Hematopoietic multipotent progenitor cell treated with erythropoietin and hydrocortisone succinate and interleukin-3 and kit ligand, for 8 days (in vitro differentiated cells): ENCODE measurements around the gene FRMD6.
A peak's percentile ranks its signal among the peaks of the same experiment; 100 is the strongest.
"Not testable (repeated sequence)": the region's sequence is repeated elsewhere in the genome, so short reads cannot be mapped to it uniquely, and the experiment has no call there.

Source experiments
- DNase-seq: peaks from one replicate; pipeline ENCODE4 v3.0.0-alpha.2; 2015

FRMD6 gene

GRCh38 chr14:51633298-51633697, 18.4 kb upstream of the FRMD6 start:
- DNase-seq: not testable (repeated sequence)

GRCh38 chr14:51636109-51636508, 15.6 kb upstream of the FRMD6 start:
- DNase-seq: no peak

- no peak for DNase-seq
Observed at GRCh38 chr14:51638071-51638944, 13.4 kb upstream of the FRMD6 start.

GRCh38 chr14:51639668-51640316, 11.9 kb upstream of the FRMD6 start:
- DNase-seq: no peak

- DNase-seq: no peak
Observed at GRCh38 chr14:51643140-51643539, 8.6 kb upstream of the FRMD6 start.

- DNase-seq: no peak
Observed at GRCh38 chr14:51644217-51644933, 7.3 kb upstream of the FRMD6 start.

- DNase-seq: no peak
Observed at GRCh38 chr14:51648296-51648695, 3.4 kb upstream of the FRMD6 start.

- DNase-seq: peak; percentile 3
Observed at GRCh38 chr14:51650716-51651387, 858 bp upstream of the FRMD6 start.

GRCh38 chr14:51652168-51653078, 713 bp downstream of the FRMD6 start:
- peak; percentile 20 for DNase-seq

GRCh38 chr14:51653079-51653774, 1.5 kb downstream of the FRMD6 start:
- DNase-seq: peak; percentile 29

GRCh38 chr14:51653775-51654532, 2.2 kb downstream of the FRMD6 start:
- no peak for DNase-seq

- DNase-seq: no peak
Observed at GRCh38 chr14:51654533-51654845, 2.8 kb downstream of the FRMD6 start.

GRCh38 chr14:51657762-51658161, 6.1 kb downstream of the FRMD6 start:
- DNase-seq: no peak

GRCh38 chr14:51658441-51659173, 6.9 kb downstream of the FRMD6 start:
- no peak for DNase-seq

GRCh38 chr14:51660741-51661140, 9.0 kb downstream of the FRMD6 start:
- no peak for DNase-seq

- DNase-seq: no peak
Observed at GRCh38 chr14:51661504-51661903, 9.8 kb downstream of the FRMD6 start.

- DNase-seq: no peak
Observed at GRCh38 chr14:51663783-51664326, 12.1 kb downstream of the FRMD6 start.

- DNase-seq: no peak
Observed at GRCh38 chr14:51666070-51666469, 14.4 kb downstream of the FRMD6 start.

GRCh38 chr14:51666826-51667225, 15.1 kb downstream of the FRMD6 start:
- no peak for DNase-seq

GRCh38 chr14:51668870-51669269, 17.2 kb downstream of the FRMD6 start:
- no peak for DNase-seq
